Stimulated activated CD8-positive, alpha-beta memory T cell treated with anti-CD3 and anti-CD28 coated beads, Interleukin-15, amount 100 ng/mL, for 48 hours (primary cell): Measurements from ENCODE around the gene DGKB.

Source experiments
- DNase-seq, 2 donors: peaks; one replicate each; pipeline ENCODE4 v3.0.0-alpha.2; 2020; ENCODE audit warnings: low read depth in 2 of 2

The DGKB gene

DNA sequence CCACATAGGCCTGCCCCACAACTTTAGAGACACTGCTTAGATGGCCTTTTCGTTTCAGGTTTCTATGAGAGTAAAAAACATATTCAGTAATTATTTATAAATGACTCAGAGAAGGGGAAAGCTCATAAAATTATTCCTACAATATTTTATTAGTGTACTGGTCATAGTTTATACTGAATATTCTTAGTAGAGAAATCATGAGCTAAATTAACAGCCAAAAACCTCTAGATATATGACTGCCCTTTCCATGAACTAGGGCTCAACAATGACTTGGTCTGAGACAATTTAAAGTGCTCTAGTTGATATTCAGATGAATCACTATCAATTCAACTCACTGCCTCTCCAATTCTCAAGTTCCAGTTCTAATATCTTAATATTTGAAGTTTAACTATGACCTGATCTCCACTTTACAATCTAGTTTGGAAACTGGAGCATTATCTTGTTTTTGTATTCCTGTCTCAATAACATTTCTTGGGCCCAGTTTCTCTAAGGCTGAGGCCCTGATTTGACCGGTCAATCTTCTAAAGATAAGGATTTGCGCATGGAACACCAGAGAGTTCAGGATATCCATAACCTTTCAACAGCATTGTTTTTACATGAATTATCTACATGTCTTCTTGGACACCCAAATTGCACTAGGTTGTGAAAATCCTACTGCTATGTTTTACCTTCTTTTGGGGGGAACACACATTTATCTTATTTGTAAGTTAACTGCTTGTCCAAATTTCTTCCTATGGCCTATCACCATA lies 141.6 kb downstream of the DGKB start:
- no peak for DNase-seq

- no peak for DNase-seq
These were observed 142.8 kb downstream of the DGKB start for GRCh38 chr7:14759785-14760184.

DNA sequence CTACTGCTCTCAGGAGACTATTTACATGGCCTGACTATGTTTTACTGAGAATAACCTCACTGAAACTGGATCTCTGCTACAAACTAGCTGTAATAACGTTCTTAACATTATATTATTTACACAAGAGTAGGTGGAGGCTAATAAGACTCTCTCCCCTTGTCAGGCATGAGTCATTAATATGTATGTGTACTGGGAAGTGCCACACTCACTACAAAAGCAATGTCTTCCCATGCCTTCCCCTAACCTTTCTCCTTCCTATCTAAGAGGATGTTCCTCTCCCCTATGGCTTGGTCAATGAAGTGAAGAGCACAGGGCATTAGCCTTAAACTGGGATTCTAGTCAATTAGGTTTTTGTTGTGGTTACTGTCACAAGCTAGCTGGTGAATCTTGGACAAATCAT lies 147.9 kb downstream of the DGKB start:
- DNase-seq, result no peak

- DNase-seq, result no peak
These were observed 150.2 kb downstream of the DGKB start for GRCh38 chr7:14752301-14752700.

DNA sequence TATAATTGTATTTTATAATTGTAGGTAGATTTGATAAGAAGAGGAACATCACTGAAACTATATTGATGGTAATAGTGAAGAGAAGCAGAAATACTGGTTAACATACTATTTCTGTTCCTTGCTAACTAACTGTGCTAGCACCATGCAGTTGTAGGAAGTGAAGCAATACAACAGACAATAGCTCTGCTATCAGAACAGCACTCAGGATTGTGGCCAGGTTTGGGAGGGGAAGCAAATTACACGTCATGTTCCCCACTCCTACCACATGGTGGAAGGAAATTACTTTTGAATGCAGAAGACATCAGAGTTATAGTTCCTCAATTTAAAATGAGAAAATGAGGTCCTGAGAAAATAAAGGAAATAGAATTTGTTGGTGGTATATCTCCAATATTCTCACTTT lies 151.1 kb downstream of the DGKB start:
- DNase-seq, result no peak

- DNase-seq, result no peak
These were observed 154.1 kb downstream of the DGKB start for GRCh38 chr7:14748461-14748860.

DNA sequence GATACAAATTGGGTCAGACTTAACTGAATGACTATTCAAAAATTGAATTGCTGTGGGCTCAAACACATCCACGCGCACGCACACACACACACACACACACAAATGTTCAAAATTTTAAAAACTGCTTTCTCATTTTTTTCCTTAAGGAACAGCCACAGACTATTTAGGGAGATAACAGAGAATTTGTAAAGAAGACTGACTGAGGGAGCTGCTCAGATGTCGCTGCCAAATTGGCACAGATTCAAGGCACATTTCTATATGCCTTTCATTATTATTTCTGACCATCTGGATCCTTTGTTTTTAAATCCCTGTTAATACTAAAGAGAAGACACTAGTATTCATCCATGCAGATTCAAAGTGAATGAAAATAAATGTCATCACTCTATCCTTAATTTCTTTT lies 154.8 kb downstream of the DGKB start:
- DNase-seq, result no peak

GRCh38 chr7:14745076-14745475 lies 157.5 kb downstream of the DGKB start:
- no peak for DNase-seq

- no peak for DNase-seq
These were observed 161.9 kb downstream of the DGKB start for GRCh38 chr7:14740606-14741005.

DNA sequence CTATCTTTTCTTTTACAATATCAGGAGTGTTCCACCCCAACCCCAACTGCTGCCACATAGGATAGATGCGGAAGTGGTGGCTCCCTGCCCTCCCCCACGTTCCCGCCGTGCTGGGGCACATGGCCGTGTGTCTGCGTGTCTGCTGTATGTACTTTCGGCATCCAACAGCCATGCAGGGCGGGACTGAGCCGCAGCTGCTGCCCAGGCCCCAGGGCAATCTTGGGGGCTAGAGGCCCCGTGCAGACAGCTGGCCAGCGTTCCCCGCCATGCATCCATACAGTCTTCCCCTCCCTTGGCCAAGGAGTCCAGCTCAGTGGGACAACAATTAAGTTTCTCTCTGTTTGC lies 162.7 kb downstream of the DGKB start:
- no peak for DNase-seq

DNA sequence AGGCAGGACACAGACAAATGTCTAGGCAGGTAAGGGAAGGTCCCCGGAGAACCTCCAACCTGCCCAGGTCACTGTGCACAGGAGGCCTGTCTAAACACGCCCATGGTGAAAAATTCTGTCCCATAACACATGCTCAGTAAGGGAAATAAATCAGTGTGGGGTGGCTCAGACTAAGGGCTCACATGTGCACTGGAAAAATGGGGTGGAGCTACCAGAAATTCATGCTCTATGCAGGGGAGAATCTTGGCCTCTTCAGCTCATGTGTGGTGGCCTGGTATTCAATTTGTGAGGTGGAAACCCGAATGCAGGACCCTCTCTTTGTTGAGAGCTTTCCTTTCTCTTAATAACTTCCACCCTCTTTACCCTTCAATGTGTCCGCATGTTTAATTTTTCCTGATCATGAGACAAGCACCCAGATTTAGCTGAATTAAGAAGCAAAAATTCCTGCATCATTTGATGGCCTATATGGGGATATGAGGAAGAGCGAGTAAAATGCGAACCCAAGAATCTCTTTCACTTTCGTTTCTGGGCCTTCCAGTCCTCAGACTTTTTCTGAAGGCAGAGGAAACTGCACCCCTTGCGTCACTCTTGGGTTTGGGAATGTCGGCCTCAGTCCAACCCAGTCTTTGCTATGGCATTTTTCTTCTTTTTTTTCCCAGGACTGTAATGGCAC lies 163.2 kb downstream of the DGKB start:
- DNase-seq, result no peak

DNA sequence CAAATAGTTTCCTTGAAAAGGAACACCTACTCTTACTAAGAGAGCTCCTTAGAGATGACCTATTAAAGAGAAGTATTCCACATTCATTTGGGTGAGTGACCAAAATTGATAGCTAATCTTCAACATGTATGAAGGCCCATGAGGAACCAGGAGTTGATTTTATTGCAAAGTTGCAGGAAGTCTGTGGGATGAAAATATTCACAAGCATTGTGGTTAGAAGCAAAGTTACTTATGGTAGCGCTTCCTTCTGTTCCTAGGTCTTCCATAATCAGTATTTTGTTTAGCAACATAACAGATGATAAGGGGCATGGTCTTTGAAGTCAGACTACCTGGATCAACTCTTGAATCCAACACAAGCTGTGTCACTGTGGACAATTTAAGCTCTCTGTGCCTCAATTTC lies 164.5 kb downstream of the DGKB start:
- DNase-seq, result no peak

- no peak for DNase-seq
These were observed 167.7 kb downstream of the DGKB start for GRCh38 chr7:14734839-14735321.

- DNase-seq, result no peak
These were observed 181.8 kb downstream of the DGKB start for GRCh38 chr7:14720785-14721184.

DNA sequence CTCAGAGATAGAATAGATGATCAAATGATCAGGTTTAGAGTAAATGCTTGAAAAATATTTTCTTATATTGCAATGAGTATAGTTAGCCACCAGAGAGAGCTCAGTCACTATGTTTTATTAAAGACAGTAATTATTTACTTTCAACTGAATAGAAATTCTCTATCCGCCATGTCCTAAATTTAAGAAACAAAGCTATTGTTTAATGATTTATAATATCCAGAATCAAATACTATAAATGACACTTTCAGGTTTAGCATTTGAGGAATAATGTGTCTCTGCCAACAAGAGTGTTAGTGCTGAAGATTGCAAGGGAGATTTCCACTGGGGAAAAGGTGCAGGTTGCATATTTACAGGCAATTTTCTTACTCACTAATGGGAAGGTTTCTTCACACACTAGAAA lies 184.7 kb downstream of the DGKB start:
- DNase-seq, result no peak

DNA sequence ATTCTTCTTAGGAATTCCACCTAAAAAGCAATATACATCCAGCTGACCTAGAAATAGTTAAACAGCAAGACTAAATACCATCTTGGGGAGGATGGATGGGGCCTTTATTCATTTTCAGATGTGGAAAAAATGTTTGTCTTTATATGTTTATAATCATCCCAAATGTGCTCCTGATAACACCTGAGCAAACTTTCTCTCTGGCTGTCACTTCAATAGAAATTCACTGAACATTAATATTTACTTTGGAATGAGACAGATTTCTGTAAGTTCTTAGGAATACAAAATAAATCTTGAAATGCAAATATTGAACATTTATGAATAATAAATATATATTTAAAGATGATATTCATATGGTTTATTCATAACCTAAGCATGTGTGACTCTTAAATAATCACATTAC lies 185.4 kb downstream of the DGKB start:
- no peak for DNase-seq

GRCh38 chr7:14714161-14714728 lies 188.3 kb downstream of the DGKB start:
- DNase-seq, result no peak

- DNase-seq, result no peak
These were observed 204.3 kb downstream of the DGKB start for GRCh38 chr7:14698239-14698638.

DNA sequence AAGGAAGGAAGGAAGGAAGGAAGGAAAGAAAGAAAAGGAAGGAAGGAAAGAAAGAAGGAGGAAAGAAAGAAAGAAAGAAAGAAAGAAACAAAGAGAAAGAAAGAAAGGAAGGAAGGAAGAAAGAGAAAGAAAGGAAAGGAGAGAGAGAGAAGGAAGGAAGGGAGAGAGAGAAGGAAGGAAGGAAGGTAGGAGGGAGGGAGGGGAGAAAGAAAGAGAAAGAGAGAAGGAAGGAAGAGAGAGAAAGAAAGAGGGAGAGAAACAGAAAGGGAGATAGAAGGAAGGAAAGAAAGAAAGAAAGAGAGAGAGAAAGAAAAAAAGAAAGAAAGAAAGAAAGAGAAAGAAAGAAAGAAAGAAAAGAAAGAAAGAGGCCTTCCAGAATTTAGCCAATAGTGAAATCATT lies 204.9 kb downstream of the DGKB start:
- DNase-seq, result no peak

DNA sequence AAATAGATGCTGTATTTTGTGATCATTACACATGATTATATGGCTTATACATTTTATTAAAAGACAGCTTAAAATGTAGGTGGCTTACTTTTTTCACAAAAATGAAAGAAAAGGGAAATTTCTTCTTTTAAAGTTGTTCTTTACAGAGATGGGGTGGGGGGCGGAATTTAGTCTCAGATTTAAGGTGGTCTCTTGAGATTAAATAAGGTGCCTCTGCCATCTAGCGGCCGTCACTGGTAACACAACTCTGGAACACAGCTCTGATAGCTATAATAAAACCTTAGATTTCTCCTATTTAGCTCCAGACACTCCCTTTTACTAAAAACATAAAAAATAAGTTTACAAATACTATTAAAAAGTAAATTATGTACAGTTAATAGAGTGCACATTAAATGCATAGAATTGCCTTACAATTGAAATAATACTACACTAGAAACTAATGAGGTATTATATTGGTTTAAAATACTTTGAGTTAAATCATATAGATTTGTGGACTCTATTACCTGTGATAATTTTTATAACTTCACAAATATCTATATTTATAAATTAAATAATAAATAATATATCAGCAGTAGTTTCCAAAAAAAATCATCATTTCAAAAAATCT lies 210.9 kb downstream of the DGKB start:
- DNase-seq, result peak in 1 of 2 donors; percentile 9

GRCh38 chr7:14691034-14691433 lies 211.5 kb downstream of the DGKB start:
- no peak for DNase-seq

GRCh38 chr7:14690486-14690885 lies 212.1 kb downstream of the DGKB start:
- DNase-seq, result no peak

- no peak for DNase-seq
These were observed 212.5 kb downstream of the DGKB start for GRCh38 chr7:14690075-14690474.
